GM21515 (cell line): ENCODE results near the gene CMTM3.
"Not testable (repeated sequence)": the region's sequence is repeated elsewhere in the genome, so short reads cannot be mapped to it uniquely, and the experiment has no call there.

Experiments
- ATAC-seq: cut with Tn5 transposase; IDR thresholded peaks from one replicate; pipeline ENCODE4 v1.9.1; 2021; ENCODE audit not compliant: unreplicated experiment

CMTM3 gene

GRCh38 chr16:66608241-66609138, 4.0 kb downstream of the CMTM3 start:
- ATAC-seq: peak; percentile 34

- no peak for ATAC-seq
Observed at GRCh38 chr16:66609139-66609510, 4.6 kb downstream of the CMTM3 start.

- ATAC-seq: no peak
Observed at GRCh38 chr16:66610111-66610820, 5.8 kb downstream of the CMTM3 start.

- not testable (repeated sequence) for ATAC-seq
Observed at GRCh38 chr16:66611911-66612310, 7.4 kb downstream of the CMTM3 start.

GRCh38 chr16:66612422-66612821, 7.9 kb downstream of the CMTM3 start:
- no peak for ATAC-seq

- ATAC-seq: no peak
Observed at GRCh38 chr16:66614161-66614802, 9.8 kb downstream of the CMTM3 start.

- ATAC-seq: no peak
Observed at GRCh38 chr16:66616169-66616568, 11.7 kb downstream of the CMTM3 start.

GRCh38 chr16:66616592-66616991, 12.1 kb downstream of the CMTM3 start:
- no peak for ATAC-seq

- no peak for ATAC-seq
Observed at GRCh38 chr16:66617010-66617434, 12.5 kb downstream of the CMTM3 start.

- ATAC-seq: no peak
Observed at GRCh38 chr16:66617728-66618127, 13.2 kb downstream of the CMTM3 start.

GRCh38 chr16:66618588-66619375, 14.3 kb downstream of the CMTM3 start:
- no peak for ATAC-seq

GRCh38 chr16:66619534-66620428, 15.3 kb downstream of the CMTM3 start:
- no peak for ATAC-seq

- no peak for ATAC-seq
Observed at GRCh38 chr16:66620429-66620795, 15.9 kb downstream of the CMTM3 start.

- no peak for ATAC-seq
Observed at GRCh38 chr16:66621973-66622372, 17.5 kb downstream of the CMTM3 start.

- ATAC-seq: no peak
Observed at GRCh38 chr16:66622863-66623262, 18.4 kb downstream of the CMTM3 start.

GRCh38 chr16:66623755-66624154, 19.3 kb downstream of the CMTM3 start:
- no peak for ATAC-seq

GRCh38 chr16:66627611-66628378, 23.3 kb downstream of the CMTM3 start:
- ATAC-seq: not testable (repeated sequence)

- ATAC-seq: no peak
Observed at GRCh38 chr16:66629856-66630255, 25.4 kb downstream of the CMTM3 start.

GRCh38 chr16:66630561-66631260, 26.2 kb downstream of the CMTM3 start:
- ATAC-seq: not testable (repeated sequence)
